ENCODE data around the gene BABAM2.
A peak's percentile ranks its signal among the peaks of the same experiment; 100 is the strongest.

- TF ChIP-seq ZNF24 (tag by site-specific recombination; IDR thresholded peaks at IDR 0.05) (no peak), ZBTB17 (tag by site-specific recombination; IDR thresholded peaks at IDR 0.05) (0 out of 2 replicates have a peak, but pooled peaks have one; percentile 12)
Observed at GRCh38 chr2:28080911-28081310, 190.4 kb downstream of the BABAM2 start.
